Panc1 (cell line): Measurements from ENCODE around the gene ANKMY1. TPM values are rescaled to one million over a fixed set of nuclear protein-coding genes. Genes with fewer than 3 reads are reported as not detected.

Experiments used
- ATAC-seq: fragments of 200-7000 bp; cut with Tn5 transposase; 2 replicates; pipeline ENCODE4 v1.9.1; 2020; ENCODE audit warnings: mild to moderate bottlenecking, moderate library complexity
- BruUV-seq: library from RNA; stranded (reverse); fragments of 400-500 nt; replicated peaks from 2 replicates; lab custom pipeline; 2021; lab: Mats Ljungman, UMichigan
- CTCF ChIA-PET: fragments of 300-600 bp; sonication (Branson Sonifier 250); formaldehyde crosslinking; loops from one replicate; lab custom pipeline; 2022; ENCODE audit warnings: antibody characterized with exemption; lab: Charles Lee
- POLR2A ChIA-PET: fragments of 300-600 bp; sonication (Branson Sonifier 250); formaldehyde crosslinking; loops from one replicate; lab custom pipeline; 2022; ENCODE audit warnings: antibody characterized with exemption; lab: Charles Lee
- DNase-seq: peaks from one replicate; pipeline ENCODE4 v3.0.0-alpha.2; 2010; ENCODE audit warnings: low read depth, low spot score
- H3K27ac ChIP-seq: 2 replicates; pipeline ENCODE4 v1.5.1; 2011; ENCODE audit warnings: mild to moderate bottlenecking, low read length, inconsistent platforms
- H3K27me3 ChIP-seq: fragments of 200-500 bp; sonication (Bioruptor generic); 2 replicates; pipeline ENCODE4 v1.6.0; 2014; ENCODE audit warnings: low read length, inconsistent platforms; ENCODE audit not compliant: control insufficient read depth, insufficient read depth
- H3K36me3 ChIP-seq: fragments of 200-500 bp; sonication (Bioruptor generic); 2 replicates; pipeline ENCODE4 v1.5.1; 2014; ENCODE audit warnings: inconsistent platforms, mild to moderate bottlenecking, low read length, moderate library complexity; ENCODE audit not compliant: control insufficient read depth, insufficient read depth
- H3K4me1 ChIP-seq: 2 replicates; pipeline ENCODE4 v1.5.1; 2011; ENCODE audit warnings: inconsistent platforms, mild to moderate bottlenecking, low read length, moderate library complexity; ENCODE audit not compliant: control insufficient read depth, insufficient read depth
- H3K4me3 ChIP-seq, 2 experiments: 2 replicates each; pipeline ENCODE4 v1.5.1; 2011 to 2012; ENCODE audit warnings: low read depth in 2 of 2, low read length in 2 of 2, mild to moderate bottlenecking in 2 of 2, inconsistent platforms in 1 of 2, moderate library complexity in 1 of 2
- H3K9me3 ChIP-seq: fragments of 200-500 bp; sonication (Bioruptor generic); 2 replicates; pipeline ENCODE4 v1.5.1; 2014; ENCODE audit warnings: low read depth, mild to moderate bottlenecking, inconsistent platforms, low read length, moderate library complexity; ENCODE audit not compliant: control insufficient read depth, insufficient read depth
- CTCF ChIP-seq: fragments of 450-650 bp; IDR thresholded peaks from 2 replicates; pipeline ENCODE4 v1.5.1; 2017; ENCODE audit warnings: mild to moderate bottlenecking
- POLR2AphosphoS5 ChIP-seq: IDR thresholded peaks from 2 replicates; pipeline ENCODE4 v1.6.1; 2012; ENCODE audit warnings: mild to moderate bottlenecking, low read depth, low read length, moderate library complexity
- SIN3A ChIP-seq: IDR thresholded peaks from 2 replicates; pipeline ENCODE4 v1.6.1; 2012; ENCODE audit warnings: low read depth, mild to moderate bottlenecking, low read length, moderate library complexity, borderline replicate concordance; ENCODE audit not compliant: insufficient read depth
- TCF7L2 ChIP-seq: IDR thresholded peaks from 2 replicates; pipeline ENCODE4 v1.6.1; 2011; ENCODE audit warnings: mild to moderate bottlenecking, low read depth, low read length, inconsistent platforms
- in situ Hi-C: cut with HindIII; loops from 2 replicates; pipeline ENCODE4 v1.10.0; 2016; ENCODE audit warnings: low sequenced_read_pairs, low pct_unique_long_range_greater_than_20kb
- intact Hi-C: fragments of 100-400 bp; cut with micrococcal nuclease; formaldehyde crosslinking; loops from one replicate; pipeline ENCODE4 v1.10.0; 2022; ENCODE audit not compliant: unreplicated experiment
- total RNA-seq: library from RNA; stranded (reverse); gene quantifications from one replicate; pipeline ENCODE4 v1.2.1, GENCODE V29; 2021; ENCODE audit not compliant: unreplicated experiment
- TF ChIP-seq, protein P1 (sequence below), 2 experiments: IDR thresholded peaks; 2 replicates each; pipeline ENCODE4 v1.6.1; 2011 to 2012; ENCODE audit warnings: low read depth in 2 of 2, control low read depth in 1 of 2, low read length in 1 of 2, mild to moderate bottlenecking in 1 of 2, moderate library complexity in 1 of 2; ENCODE audit not compliant: insufficient read depth in 1 of 2

The ANKMY1 gene
- total RNA-seq, 1 experiment from 2014 or later: 19.5 TPM

GRCh38 chr2:240473211-240473610 lies 84.6 kb downstream of the ANKMY1 start:
- POLR2A ChIA-PET: interaction anchor here (0.6 kb wide), 2 partner anchors 45 to 1866 kb away, joined by 4 to 15 read pairs; no protein-coding TSS in a partner anchor
- in situ Hi-C loops: no loop called here
- H3K27ac ChIP-seq: no peak overlapping the region
- intact Hi-C loops: no loop called here
- ATAC-seq: no peak
- BruUV-seq: no TSS peak
- CTCF ChIA-PET: interaction anchor here (0.7 kb wide), 1 partner anchor 22 kb away, joined by 4 read pairs; no protein-coding TSS in a partner anchor
- H3K36me3 ChIP-seq: no peaks in the 10 kb centered on the region
- H3K4me1 ChIP-seq: no peaks in the 10 kb centered on the region
- DNase-seq: no peak
- H3K27me3 ChIP-seq: no peaks in the 10 kb centered on the region
- no peak overlapping the region for H3K4me3 ChIP-seq
- no peak for TF ChIP-seq CTCF
- TF ChIP-seq, protein P1, sequence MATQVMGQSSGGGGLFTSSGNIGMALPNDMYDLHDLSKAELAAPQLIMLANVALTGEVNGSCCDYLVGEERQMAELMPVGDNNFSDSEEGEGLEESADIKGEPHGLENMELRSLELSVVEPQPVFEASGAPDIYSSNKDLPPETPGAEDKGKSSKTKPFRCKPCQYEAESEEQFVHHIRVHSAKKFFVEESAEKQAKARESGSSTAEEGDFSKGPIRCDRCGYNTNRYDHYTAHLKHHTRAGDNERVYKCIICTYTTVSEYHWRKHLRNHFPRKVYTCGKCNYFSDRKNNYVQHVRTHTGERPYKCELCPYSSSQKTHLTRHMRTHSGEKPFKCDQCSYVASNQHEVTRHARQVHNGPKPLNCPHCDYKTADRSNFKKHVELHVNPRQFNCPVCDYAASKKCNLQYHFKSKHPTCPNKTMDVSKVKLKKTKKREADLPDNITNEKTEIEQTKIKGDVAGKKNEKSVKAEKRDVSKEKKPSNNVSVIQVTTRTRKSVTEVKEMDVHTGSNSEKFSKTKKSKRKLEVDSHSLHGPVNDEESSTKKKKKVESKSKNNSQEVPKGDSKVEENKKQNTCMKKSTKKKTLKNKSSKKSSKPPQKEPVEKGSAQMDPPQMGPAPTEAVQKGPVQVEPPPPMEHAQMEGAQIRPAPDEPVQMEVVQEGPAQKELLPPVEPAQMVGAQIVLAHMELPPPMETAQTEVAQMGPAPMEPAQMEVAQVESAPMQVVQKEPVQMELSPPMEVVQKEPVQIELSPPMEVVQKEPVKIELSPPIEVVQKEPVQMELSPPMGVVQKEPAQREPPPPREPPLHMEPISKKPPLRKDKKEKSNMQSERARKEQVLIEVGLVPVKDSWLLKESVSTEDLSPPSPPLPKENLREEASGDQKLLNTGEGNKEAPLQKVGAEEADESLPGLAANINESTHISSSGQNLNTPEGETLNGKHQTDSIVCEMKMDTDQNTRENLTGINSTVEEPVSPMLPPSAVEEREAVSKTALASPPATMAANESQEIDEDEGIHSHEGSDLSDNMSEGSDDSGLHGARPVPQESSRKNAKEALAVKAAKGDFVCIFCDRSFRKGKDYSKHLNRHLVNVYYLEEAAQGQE (IDR thresholded peaks at IDR 0.05; ENCODE audit: insufficient read depth in 1 of 2, low read depth in 2 of 2, low read length in 1 of 2): no peak
- no peak for TF ChIP-seq POLR2AphosphoS5
- TF ChIP-seq TCF7L2: no peak
- no peak for TF ChIP-seq SIN3A
- H3K9me3 ChIP-seq: peaks cover 6% of the 10 kb centered on the region; the same call in 1 of the 2 replicates

DNA sequence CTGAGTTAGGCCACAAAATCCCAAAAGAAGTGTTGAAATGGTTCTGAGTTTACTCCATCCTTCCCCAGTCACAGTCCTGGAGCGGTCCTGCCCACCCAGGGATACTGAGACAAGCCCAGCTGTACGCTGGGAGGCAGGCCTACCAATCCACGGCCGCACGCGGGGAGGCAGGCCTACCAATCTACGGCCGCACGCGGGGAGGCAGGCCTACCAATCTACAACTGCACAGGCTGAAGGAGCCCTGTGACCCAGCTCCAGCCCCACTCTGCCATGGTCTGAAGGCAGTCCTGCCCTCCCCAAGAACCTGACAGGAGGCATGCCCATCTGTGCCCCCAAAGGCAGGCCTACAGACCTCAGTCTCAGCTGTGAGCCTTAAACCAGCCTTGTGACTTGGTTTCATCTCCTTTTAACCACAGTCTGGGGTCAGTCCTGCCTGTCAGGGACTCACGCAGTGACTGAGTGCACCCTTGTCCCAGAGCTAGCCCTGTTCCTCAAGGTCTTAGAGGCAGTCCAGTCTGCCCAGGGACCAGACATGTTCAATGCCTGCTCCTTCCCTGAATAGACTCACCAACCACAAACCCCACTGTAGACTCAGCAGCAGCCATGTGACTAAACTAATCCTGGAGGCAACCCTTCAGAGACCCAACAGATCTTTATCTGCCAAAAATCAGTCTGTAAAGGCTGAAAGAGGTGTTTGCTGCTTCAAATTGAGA lies 85.6 kb downstream of the ANKMY1 start:
- H3K9me3 ChIP-seq: peaks cover 6% of the 10 kb centered on the region; the same call in 1 of the 2 replicates
- BruUV-seq: no TSS peak
- intact Hi-C loops: no loop called here
- in situ Hi-C loops: no loop called here
- H3K4me3 ChIP-seq: no peak overlapping the region
- ATAC-seq (no peak), DNase-seq (no peak)
- H3K36me3 ChIP-seq: no peaks in the 10 kb centered on the region
- H3K27ac ChIP-seq: no peak overlapping the region
- no peak for TF ChIP-seq POLR2AphosphoS5
- TF ChIP-seq, protein P1 (IDR thresholded peaks at IDR 0.05; ENCODE audit: insufficient read depth in 1 of 2, low read depth in 2 of 2, low read length in 1 of 2): no peak
- TF ChIP-seq SIN3A: no peak
- no peak for TF ChIP-seq CTCF
- no peak for TF ChIP-seq TCF7L2
- no peaks in the 10 kb centered on the region for H3K4me1 ChIP-seq
- POLR2A ChIA-PET: no interaction called here
- no peaks in the 10 kb centered on the region for H3K27me3 ChIP-seq
- CTCF ChIA-PET: no interaction called here
